Endometrial microvascular endothelial cells (primary cell): ENCODE measurements around the gene ANGPTL7. TPM values are rescaled to one million over a fixed set of nuclear protein-coding genes. Genes with fewer than 3 reads are reported as not detected.

Experiments
- in situ Hi-C: cut with HindIII; loops from 2 replicates; pipeline ENCODE4 v1.10.0; 2017; ENCODE audit warnings: low sequenced_read_pairs, low pct_unique_long_range_greater_than_20kb; ENCODE audit errors: inconsistent ontology term
- total RNA-seq: library from RNA; depleted of rRNA; stranded (reverse); fragments of >200 nt; gene quantifications from one replicate; pipeline ENCODE4 v1.2.3, GENCODE V29; 2015; ENCODE audit errors: inconsistent ontology term

ANGPTL7 gene
- total RNA-seq, 1 donor from 2014 or later = not detected

GRCh38 chr1:11196945-11197344 lies 7.8 kb downstream of the ANGPTL7 start:
- in situ Hi-C loops = no loop called here

- in situ Hi-C loops = no loop called here
Measured at GRCh38 chr1:11197359-11197758, 8.2 kb downstream of the ANGPTL7 start.

DNA sequence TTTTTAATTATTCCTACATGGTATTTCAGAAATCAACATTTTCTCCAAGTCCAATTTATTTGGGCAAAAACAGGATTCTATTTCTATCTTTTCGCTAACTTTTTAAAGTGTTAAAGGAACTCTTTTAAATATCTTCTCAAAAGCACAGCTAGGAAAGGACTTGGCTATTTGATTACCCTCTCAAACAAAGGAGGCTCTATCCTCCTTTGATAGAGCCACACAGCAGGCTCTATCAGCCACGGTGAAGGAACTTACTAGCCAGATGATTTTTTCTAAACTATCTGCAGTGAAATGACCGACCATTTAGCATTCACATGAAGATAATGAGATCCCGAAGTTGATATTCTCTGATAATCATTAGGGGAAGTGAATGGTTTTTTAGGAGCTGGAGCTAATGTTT lies 9.1 kb downstream of the ANGPTL7 start:
- in situ Hi-C loops = no loop called here

GRCh38 chr1:11198851-11199594 lies 9.9 kb downstream of the ANGPTL7 start:
- in situ Hi-C loops = no loop called here

DNA sequence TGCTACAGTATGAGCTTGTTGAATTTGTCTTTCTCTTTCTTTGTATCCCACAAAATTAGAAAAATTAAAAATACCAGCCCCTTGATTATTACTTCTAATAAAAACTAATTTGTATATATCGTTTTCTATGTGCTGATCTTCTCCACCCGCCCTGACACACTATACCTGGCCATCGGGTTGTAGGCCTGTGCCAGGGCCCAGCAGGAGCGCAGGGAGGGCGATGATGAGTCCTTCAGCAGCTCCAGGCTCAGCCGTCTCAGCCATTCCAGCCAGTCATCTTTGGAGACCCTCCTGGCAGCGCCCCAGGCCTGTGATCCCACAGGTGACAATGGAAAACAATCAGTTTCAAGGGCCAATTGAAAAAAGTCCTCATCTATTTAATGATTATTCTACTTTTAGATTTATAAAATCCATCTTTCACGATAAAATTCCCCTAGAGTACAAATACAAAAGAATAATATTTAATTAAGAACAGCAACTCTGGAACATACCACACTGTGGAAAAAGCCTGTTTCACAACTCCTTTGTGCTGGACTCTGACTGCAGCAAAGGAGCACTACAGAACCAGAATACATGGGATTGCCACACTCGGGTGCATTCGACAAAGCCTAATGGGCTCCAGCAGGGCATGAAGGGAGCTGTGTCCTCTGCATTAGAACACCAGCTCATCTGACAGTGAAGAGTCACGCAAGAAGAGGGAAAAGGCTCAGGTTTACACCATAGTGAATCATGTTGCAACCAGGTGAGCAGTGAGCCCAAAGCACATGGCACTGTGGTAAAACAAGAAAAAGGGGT lies 15.4 kb downstream of the ANGPTL7 start:
- in situ Hi-C loops = no loop called here

- in situ Hi-C loops = no loop called here
Measured at GRCh38 chr1:11207898-11208611, 18.9 kb downstream of the ANGPTL7 start.

DNA sequence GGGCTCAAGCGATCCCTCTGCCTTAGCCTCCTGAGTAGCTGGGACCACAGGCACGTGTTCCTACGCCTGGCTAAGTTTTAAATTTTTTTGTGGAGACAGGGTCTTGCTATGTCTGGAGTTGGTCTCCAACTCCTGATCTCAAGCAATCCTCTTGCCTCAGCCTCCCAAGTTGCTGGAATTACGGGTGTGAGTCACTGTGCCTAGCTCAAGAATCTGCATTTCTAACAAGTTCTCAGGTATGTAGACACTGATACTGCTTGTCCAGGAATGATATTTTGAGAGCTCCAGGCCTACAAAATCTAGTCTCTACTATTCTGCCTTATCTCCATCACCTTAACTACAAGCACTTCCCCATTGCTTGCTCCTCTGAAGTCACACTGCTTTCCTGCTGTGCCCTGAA lies 22.3 kb downstream of the ANGPTL7 start:
- in situ Hi-C loops = no loop called here

DNA sequence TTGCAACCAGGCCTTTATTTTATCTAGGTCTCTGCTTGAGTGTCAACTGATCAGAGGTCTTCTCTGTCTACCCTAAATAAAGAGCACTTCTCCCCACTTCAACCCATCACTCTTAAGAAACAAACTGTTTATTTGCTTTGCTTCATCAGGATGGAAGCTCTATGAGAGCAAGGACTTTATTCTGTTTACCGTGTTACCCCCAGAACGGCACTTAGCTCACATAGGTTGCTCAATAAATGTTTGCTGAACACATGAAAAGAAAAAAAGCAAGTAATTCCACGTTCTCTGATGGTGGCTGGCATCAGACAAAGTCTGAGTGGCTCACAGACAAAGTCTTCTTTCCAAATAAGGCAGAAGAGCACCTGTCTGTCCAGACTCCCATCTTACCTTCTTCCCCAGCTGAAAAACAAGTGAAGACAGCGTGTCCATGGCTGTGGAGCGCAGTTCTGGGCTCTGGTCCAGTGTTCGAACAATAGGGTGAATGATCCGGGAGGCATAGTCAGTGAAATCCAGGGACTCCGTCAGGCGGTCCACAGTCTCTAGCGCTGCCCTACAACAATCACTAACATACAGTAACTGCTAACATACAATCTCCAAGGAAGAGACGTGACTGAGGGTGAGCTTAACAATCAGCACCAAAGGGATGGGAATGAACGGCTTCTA lies 22.9 kb downstream of the ANGPTL7 start:
- in situ Hi-C loops = no loop called here

DNA sequence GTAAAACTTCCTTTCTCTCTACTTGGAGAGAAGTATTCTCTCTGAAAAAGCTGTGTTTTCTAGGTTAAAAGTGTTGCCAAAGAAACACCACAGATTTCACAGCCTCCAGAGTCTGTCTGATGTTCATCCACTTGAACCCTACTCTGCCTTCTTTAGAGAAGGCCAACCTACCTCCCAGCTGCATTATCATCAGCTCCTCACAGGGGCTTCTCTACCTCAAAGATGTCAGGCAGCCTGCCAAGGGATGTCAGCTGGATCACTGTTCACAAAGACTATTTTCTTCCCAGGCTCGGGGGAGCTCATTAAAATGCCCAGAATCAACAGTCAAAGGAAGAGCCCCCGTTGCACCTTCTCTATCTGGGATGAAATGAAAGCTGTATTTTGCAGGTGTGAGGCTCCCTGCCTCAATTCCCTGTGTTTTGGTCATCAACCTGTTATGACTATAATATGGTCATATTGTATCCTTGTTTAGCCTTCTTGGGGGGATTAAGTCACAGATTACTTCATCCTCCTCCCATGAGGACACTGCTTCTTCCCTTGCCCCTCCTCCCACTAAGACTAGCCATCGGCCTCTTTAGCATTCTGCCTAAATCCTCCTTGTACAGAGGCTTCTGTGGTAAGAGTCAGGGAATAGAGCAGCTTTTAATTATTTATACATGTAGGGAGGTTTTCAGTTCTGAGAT lies 25.7 kb downstream of the ANGPTL7 start:
- in situ Hi-C loops = no loop called here

GRCh38 chr1:11215381-11216005 lies 26.3 kb downstream of the ANGPTL7 start:
- in situ Hi-C loops = no loop called here

DNA sequence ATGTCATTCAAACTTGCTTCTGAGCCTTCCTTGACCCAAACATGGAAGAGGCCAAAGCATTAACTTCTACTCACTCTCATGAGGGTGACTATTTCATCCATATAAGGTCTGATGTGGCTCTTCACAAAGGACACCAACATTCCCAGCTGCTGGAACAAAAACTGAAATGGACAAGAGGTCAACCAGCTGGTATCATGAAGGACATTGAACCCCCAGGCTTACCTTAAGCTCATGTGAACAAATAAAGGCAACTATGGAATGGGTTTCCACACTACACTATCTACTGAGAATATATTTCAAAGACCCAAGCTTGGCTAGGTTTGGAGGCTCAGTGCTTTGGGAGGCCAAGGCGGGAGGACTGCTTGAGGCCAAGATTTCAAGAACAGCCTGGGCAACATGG lies 26.9 kb downstream of the ANGPTL7 start:
- in situ Hi-C loops = no loop called here

GRCh38 chr1:11227106-11228077 lies 38.2 kb downstream of the ANGPTL7 start:
- in situ Hi-C loops = no loop called here

DNA sequence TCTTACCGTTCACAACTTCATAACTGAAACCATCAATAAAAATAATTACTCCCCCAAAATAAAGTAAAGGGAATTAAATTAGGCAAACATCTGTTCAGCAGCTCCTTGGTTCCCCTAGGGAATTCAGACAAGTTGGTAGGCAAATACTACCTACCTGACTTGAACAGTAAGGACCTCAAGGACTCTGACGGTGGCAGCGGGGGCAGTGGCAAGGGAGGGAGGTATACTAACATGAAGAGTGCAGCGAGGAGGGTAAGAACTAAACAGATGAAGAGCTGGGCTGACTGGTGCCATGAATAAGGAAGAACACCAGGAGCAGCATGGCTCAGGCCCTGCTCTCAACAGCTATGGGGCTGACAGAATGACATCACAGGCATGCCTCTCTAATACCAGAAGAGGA lies 40.0 kb downstream of the ANGPTL7 start:
- in situ Hi-C loops = no loop called here

GRCh38 chr1:11233208-11233607 lies 44.1 kb downstream of the ANGPTL7 start:
- in situ Hi-C loops = no loop called here

- in situ Hi-C loops = no loop called here
Measured at GRCh38 chr1:11237356-11237755, 48.2 kb downstream of the ANGPTL7 start.

GRCh38 chr1:11238311-11238710 lies 49.2 kb downstream of the ANGPTL7 start:
- in situ Hi-C loops = no loop called here

- in situ Hi-C loops = no loop called here
Measured at GRCh38 chr1:11245248-11245647, 56.1 kb downstream of the ANGPTL7 start.
